ENCODE data around the gene TCF25.
"Not testable (repeated sequence)": the region's sequence is repeated elsewhere in the genome, so short reads cannot be mapped to it uniquely, and the experiment has no call there.

TCF25 gene

DNA sequence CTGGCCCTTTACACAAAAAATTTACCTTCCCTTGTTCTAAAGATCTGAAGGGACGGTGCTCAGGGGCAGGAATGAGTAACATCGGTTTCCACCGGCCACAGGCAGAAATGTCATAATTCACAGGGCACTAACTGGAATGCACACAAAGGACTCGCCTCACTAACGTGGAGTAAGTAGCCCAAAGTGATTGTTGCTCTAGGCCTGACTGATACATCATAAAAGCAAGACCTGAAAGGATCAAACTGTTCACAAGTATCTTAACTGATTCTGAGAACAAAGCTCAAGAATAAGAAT lies 8.9 kb upstream of the TCF25 start:
- TF ChIP-seq, protein P1, sequence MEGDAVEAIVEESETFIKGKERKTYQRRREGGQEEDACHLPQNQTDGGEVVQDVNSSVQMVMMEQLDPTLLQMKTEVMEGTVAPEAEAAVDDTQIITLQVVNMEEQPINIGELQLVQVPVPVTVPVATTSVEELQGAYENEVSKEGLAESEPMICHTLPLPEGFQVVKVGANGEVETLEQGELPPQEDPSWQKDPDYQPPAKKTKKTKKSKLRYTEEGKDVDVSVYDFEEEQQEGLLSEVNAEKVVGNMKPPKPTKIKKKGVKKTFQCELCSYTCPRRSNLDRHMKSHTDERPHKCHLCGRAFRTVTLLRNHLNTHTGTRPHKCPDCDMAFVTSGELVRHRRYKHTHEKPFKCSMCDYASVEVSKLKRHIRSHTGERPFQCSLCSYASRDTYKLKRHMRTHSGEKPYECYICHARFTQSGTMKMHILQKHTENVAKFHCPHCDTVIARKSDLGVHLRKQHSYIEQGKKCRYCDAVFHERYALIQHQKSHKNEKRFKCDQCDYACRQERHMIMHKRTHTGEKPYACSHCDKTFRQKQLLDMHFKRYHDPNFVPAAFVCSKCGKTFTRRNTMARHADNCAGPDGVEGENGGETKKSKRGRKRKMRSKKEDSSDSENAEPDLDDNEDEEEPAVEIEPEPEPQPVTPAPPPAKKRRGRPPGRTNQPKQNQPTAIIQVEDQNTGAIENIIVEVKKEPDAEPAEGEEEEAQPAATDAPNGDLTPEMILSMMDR (IDR thresholded peaks at IDR 0.05; ENCODE audit: borderline replicate concordance, control extremely low read depth, extremely low read depth, insufficient read depth, missing control alignments): no peak
- no peak for DNase-seq (ENCODE audit: low spot score)
- in situ Hi-C loops (cut with MboI; ENCODE audit: low sequenced_read_pairs, unreplicated experiment): no loop called here

DNA sequence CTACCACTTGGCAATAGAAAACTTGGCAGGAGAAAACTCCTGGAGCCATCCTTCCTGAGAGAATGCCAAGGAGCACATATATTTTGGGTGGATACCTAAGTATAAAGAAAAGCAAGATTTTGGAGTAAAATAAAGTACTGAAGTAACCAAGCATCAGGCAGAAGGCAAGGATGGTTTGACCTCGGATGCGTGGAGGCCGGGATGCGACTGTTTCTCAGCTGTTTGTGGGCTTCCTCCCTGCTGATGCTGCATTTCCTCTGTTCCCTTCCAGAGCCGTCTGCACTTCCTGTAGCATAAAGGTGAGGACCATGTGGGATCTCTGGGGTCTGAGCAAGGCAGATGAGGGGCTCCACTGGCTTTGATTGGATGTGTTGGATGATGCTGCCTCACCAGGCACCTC lies 5.5 kb upstream of the TCF25 start:
- TF ChIP-seq, protein P1 (IDR thresholded peaks at IDR 0.05; ENCODE audit: borderline replicate concordance, control extremely low read depth, extremely low read depth, insufficient read depth, missing control alignments): no peak
- in situ Hi-C loops (cut with MboI; ENCODE audit: low sequenced_read_pairs, unreplicated experiment): no loop called here
- DNase-seq (ENCODE audit: low spot score): no peak

DNA sequence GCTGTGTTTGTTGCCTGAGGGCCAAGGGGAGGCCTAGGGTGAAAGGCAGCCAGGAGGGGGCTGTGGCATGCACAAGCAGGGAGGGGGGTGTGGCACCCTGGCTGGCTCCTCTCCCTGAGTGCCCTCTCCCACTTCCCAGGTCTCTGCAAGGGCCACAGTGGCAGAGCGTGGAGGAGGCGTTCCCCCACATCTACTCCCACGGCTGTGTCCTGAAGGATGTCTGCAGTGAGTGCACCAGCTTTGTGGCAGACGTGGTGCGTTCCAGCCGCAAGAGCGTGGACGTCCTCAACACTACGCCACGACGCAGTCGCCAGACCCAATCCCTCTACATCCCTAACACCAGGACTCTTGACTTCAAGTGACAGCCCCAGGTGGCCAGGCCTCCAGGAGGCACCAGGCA lies 3.5 kb upstream of the TCF25 start:
- TF ChIP-seq, protein P1 (IDR thresholded peaks at IDR 0.05; ENCODE audit: borderline replicate concordance, control extremely low read depth, extremely low read depth, insufficient read depth, missing control alignments): no peak
- in situ Hi-C loops (cut with MboI; ENCODE audit: low sequenced_read_pairs, unreplicated experiment): no loop called here

DNA sequence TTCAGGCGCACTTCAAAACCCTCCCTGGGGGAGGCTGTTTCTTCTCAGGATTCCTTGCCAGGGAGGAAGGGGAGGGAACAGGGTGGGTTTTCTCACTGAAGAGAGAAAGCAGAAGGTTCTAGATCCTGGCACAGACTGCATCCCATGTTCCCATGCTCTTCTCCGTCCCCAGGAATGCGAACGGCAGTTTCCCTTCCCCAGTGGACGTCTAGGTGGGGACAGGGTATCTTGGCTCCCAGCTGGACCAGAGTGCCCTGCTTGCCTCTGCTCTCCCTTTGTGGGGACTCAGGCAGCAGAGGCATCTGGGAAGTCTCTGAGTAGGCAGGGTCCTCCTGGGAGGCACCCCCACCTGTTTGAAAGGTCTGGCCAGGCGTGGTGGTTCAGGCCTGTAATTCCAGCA lies 3.0 kb upstream of the TCF25 start:
- DNase-seq (ENCODE audit: low spot score): no peak
- in situ Hi-C loops (cut with MboI; ENCODE audit: low sequenced_read_pairs, unreplicated experiment): no loop called here
- TF ChIP-seq, protein P1 (IDR thresholded peaks at IDR 0.05; ENCODE audit: borderline replicate concordance, control extremely low read depth, extremely low read depth, insufficient read depth, missing control alignments): no peak

More for the DNA sequence above, 3.5 kb upstream of the TCF25 start:
- no peak for DNase-seq (ENCODE audit: low spot score)

DNA sequence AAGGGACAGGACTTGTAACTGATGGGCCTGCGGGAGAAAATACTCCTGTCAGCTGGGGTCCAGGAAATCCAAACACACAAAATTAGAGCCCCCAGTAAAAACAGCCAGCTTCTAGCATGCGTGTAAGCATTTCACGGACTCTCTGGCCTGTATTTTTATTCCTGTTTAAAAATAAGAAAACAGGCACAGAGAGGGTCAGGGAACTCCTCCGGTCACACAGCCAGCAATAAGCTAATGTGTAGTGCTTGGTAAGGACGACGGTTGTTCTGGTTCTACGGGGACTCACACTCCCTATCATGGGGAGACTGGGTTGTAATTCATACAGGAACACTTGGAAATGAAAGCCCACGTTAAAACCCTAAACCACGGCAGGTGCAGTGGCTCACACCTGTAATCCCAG lies 1.5 kb upstream of the TCF25 start:
- no peak for DNase-seq (ENCODE audit: low spot score)
- in situ Hi-C loops (cut with MboI; ENCODE audit: low sequenced_read_pairs, unreplicated experiment): no loop called here
- TF ChIP-seq, protein P1 (IDR thresholded peaks at IDR 0.05; ENCODE audit: borderline replicate concordance, control extremely low read depth, extremely low read depth, insufficient read depth, missing control alignments): no peak

DNA sequence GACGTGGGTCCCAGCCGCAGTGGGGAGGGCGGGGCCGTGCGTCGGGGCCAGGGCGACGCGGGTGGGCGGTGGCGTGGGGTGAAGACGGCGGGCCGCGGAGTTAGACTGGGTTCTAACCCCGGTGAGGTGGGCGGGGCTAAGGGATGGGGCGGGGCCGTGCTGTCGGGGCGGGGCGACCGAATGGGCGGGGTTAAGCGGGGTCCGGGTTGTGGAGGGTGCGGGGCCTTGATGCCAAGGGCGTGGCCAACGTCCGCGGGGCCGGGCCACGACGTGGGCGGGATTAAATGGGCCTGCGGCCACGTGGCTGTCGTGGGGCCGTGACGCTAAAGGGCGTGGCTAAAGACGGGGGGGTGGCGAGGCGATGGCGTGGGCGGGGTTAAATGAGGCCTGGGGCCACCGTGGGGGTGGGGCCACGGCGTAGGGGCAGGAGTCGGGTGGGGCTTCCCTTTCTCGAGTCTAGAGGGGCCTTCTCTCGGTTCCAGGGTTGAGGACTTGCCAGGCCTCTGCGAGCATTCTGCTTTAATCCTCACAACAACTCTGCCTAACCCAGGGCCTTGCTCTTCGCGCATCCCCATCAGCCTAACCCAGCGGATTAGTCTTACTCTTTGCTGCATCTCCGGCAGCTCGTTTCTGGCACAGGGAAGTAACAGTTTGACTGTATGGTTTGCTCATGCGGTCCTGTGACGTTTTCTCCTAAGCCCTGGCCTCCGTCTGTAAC lies 739 bp downstream of the TCF25 start:
- TF ChIP-seq, protein P1 (IDR thresholded peaks at IDR 0.05; ENCODE audit: borderline replicate concordance, control extremely low read depth, extremely low read depth, insufficient read depth, missing control alignments): no peak
- in situ Hi-C loops (cut with MboI; ENCODE audit: low sequenced_read_pairs, unreplicated experiment): no loop called here
- DNase-seq (ENCODE audit: low spot score): peak; percentile 99

DNA sequence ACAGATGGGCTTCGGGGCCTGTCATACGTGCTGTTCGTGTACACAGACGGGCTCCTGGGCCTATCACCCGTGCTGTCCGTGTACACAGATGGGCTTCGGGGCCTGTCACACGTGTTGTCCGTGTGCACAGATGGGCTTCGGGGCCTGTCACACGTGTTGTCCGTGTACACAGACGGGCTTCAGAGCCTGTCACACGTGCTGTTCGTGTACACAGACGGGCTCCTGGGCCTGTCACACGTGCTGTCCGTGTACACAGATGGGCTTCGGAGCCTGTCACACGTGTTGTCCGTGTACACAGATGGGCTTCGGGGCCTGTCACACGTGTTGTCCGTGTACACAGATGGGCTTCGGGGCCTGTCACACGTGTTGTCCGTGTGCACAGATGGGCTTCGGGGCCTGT lies 5.7 kb downstream of the TCF25 start:
- in situ Hi-C loops (cut with MboI; ENCODE audit: low sequenced_read_pairs, unreplicated experiment): not testable (repeated sequence)

More for the DNA sequence above, 5.7 kb downstream of the TCF25 start:
- not testable (repeated sequence) for DNase-seq (ENCODE audit: low spot score)
